A549 treated with Mapracorat at 1 μM for 4 hours (cell line): ENCODE data around the gene CZIB. TPM values are rescaled to one million over a fixed set of nuclear protein-coding genes. Genes with fewer than 3 reads are reported as not detected.

Experiments used
- total RNA-seq: library from RNA; stranded (reverse); fragments of 200-300 nt; extraction: Qiagen RNA extraction; gene quantifications from 5 replicates; pipeline ENCODE4 v1.2.3, GENCODE V29; 2022

CZIB gene
- 27.1 to 31.7 TPM (median 31.4 TPM) in 5 replicates for total RNA-seq

GRCh38 chr1:53220171-53220961 lies at the start of gene CZIB:
Gene CZIB, minus strand, starts transcription at chr1:53220634. Its CDS starts 59 bp downstream, at chr1:53220575.

GRCh38 chr1:53238197-53239155 lies 18.0 kb upstream of the CZIB start, which contains the start of gene MAGOH:
Gene MAGOH, minus strand, starts transcription at chr1:53238518. Its CDS starts 70 bp downstream, at chr1:53238448.

GRCh38 chr1:53196485-53197290 lies 23.7 kb downstream of the CZIB start, which contains the start of gene CPT2:
Gene CPT2, plus strand, starts transcription at chr1:53196824. Its CDS starts 120 bp downstream, at chr1:53196944.

Other genes with a start within 250 kb of the CZIB start
- not detected in 5 replicates for gene PODN, start 158.4 kb downstream of the CZIB start, total RNA-seq
- not detected in 5 replicates for gene SLC1A7, start 78.0 kb downstream of the CZIB start, total RNA-seq
- gene CPT2, start 23.8 kb downstream of the CZIB start, total RNA-seq = 8.2 to 9.9 TPM (median 9.4 TPM) in 5 replicates
- gene MAGOH, start 17.9 kb upstream of the CZIB start, total RNA-seq = 61.4 to 97.6 TPM (median 64.4 TPM) in 5 replicates
- gene LRP8, start 107.4 kb upstream of the CZIB start, total RNA-seq = 32.8 to 42.4 TPM (median 38.9 TPM) in 5 replicates
- not detected in 5 replicates for gene DMRTB1, start 238.8 kb upstream of the CZIB start, total RNA-seq